ENCODE data around the gene EPB41.

DNA sequence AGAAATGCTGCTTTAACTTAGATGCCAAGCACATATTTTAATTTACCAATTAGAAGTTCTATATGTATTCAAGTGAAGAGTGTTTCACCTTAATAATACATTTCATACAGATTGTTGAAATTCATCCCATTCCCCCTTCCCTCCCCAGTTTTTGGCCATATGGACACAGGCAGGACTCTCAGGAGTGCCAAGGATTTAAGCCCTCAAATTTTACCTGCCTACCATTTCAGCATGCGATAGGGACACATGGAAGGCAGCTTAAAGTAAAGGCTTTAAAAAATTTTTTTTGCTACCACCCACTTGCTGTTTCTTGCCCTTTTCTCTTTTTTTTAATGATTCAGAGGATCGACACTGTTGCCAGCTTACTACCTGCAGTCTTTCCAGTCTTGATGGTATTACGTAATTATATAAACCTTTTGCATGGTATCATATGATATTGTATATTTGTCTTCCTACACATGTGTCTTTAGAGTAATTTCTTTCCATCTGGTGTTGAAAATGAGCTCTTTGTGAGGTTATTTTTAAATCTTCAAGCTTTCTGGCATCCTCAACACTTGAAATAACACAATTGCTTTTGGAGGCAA lies 7.0 kb downstream of the EPB41 start:
- TF ChIP-seq, protein P1, sequence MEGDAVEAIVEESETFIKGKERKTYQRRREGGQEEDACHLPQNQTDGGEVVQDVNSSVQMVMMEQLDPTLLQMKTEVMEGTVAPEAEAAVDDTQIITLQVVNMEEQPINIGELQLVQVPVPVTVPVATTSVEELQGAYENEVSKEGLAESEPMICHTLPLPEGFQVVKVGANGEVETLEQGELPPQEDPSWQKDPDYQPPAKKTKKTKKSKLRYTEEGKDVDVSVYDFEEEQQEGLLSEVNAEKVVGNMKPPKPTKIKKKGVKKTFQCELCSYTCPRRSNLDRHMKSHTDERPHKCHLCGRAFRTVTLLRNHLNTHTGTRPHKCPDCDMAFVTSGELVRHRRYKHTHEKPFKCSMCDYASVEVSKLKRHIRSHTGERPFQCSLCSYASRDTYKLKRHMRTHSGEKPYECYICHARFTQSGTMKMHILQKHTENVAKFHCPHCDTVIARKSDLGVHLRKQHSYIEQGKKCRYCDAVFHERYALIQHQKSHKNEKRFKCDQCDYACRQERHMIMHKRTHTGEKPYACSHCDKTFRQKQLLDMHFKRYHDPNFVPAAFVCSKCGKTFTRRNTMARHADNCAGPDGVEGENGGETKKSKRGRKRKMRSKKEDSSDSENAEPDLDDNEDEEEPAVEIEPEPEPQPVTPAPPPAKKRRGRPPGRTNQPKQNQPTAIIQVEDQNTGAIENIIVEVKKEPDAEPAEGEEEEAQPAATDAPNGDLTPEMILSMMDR (IDR thresholded peaks at IDR 0.05) = no peak
- TF ChIP-seq POLR2A (IDR thresholded peaks at IDR 0.05) = no peak

Data from sigmoid colon (tissue), 3 donors.